A549 (cell line): ENCODE results near the gene OIP5. TPM values are rescaled to one million over a fixed set of nuclear protein-coding genes. Genes with fewer than 3 reads are reported as not detected.

ENCODE experiments used
- ATAC-seq, 2 experiments: fragments of 200-7000 bp in 1 of 2; fragments of >200 bp in 1 of 2; cut with Nextera tagmentation in 1 of 2; cut with Tn5 transposase in 1 of 2; 3 replicates each; pipeline versions ENCODE4 v1.8.0 to v1.9.1; 2018 to 2020; ENCODE audit warnings: mild to moderate bottlenecking in 1 of 2, moderate library complexity in 1 of 2
- CTCF ChIA-PET: fragments of 300-600 bp; sonication (Branson Sonifier 250); formaldehyde crosslinking; extraction: SDS; loops from one replicate; lab custom pipeline; 2021; ENCODE audit warnings: antibody characterized with exemption, inconsistent platforms; lab: Yijun Ruan, JAX
- POLR2A ChIA-PET: fragments of 350-600 bp; formaldehyde crosslinking; extraction: SDS; loops from one replicate; lab custom pipeline; 2021; ENCODE audit warnings: antibody characterized with exemption, inconsistent platforms; lab: Yijun Ruan, JAX
- DNase-seq, 2 experiments: peaks; one replicate each; pipeline versions ENCODE4 v3.0.0 to v3.0.0-alpha.2; 2011 to 2016; ENCODE audit warnings: low read depth in 1 of 2, low spot score in 1 of 2
- FAIRE-seq: peaks from 2 replicates; lab custom pipeline; 2011; peaks lifted over from hg19 to GRCh38; lab: Jason Lieb, UNC
- H3K27ac ChIP-seq, 2 experiments: fragments of >200 bp; sonication (Bioruptor Twin); formaldehyde crosslinking; 3 replicates each; pipeline ENCODE4 v1.5.1; 2016 to 2017
- H3K4me1 ChIP-seq: fragments of >200 bp; sonication (Bioruptor Twin); formaldehyde crosslinking; 3 replicates; pipeline ENCODE4 v1.6.1; 2016
- H3K4me2 ChIP-seq: fragments of >200 bp; sonication (Bioruptor Twin); formaldehyde crosslinking; 3 replicates; pipeline ENCODE4 v1.6.1; 2016
- H3K4me3 ChIP-seq: fragments of >200 bp; sonication (Bioruptor Twin); formaldehyde crosslinking; 3 replicates; pipeline ENCODE4 v1.5.1; 2016
- H3K9me3 ChIP-seq: fragments of >200 bp; sonication (Bioruptor Twin); formaldehyde crosslinking; 3 replicates; pipeline ENCODE4 v1.6.1; 2016
- CHD4 ChIP-seq: fragments of 200-600 bp; sonication (generic); IDR thresholded peaks from 2 replicates; pipeline ENCODE4 v1.6.1; 2016; ENCODE audit warnings: antibody characterized with exemption, mild to moderate bottlenecking, borderline replicate concordance
- EHMT2 ChIP-seq: fragments of 200-600 bp; sonication (generic); IDR thresholded peaks from 2 replicates; pipeline ENCODE4 v1.6.1; 2016; ENCODE audit warnings: antibody characterized with exemption, low read depth, mild to moderate bottlenecking, moderate library complexity
- EP300 ChIP-seq, 2 experiments: fragments of >200 bp; sonication (Bioruptor Twin); formaldehyde crosslinking; IDR thresholded peaks; 2 replicates in 1 of 2; 3 replicates in 1 of 2; pipeline ENCODE4 v1.6.1; 2016 to 2017
- ESRRA ChIP-seq: fragments of 150-350 bp; IDR thresholded peaks from 2 replicates; pipeline ENCODE4 v1.6.1; 2014; ENCODE audit warnings: mild to moderate bottlenecking, low read length, borderline replicate concordance
- HOXA7 ChIP-seq: fragments of 250-450 bp; sonication (Bioruptor Pico); IDR thresholded peaks from 2 replicates; pipeline ENCODE4 v1.5.0; 2020; ENCODE audit warnings: mild to moderate bottlenecking, moderate library complexity
- HOXB13 ChIP-seq: fragments of 250-450 bp; sonication (Bioruptor Pico); IDR thresholded peaks from 2 replicates; pipeline ENCODE4 v1.5.0; 2020; ENCODE audit warnings: low read depth, mild to moderate bottlenecking, moderate library complexity
- HOXB5 ChIP-seq: fragments of 250-450 bp; sonication (Bioruptor Pico); IDR thresholded peaks from 2 replicates; pipeline ENCODE4 v1.5.0; 2020; ENCODE audit warnings: mild to moderate bottlenecking, moderate library complexity
- JUN ChIP-seq, 2 experiments: fragments of >200 bp; sonication (Bioruptor Twin); formaldehyde crosslinking; IDR thresholded peaks; 2 replicates in 1 of 2; 3 replicates in 1 of 2; pipeline ENCODE4 v1.6.1; 2016 to 2017
- MAFK ChIP-seq: fragments of 450-650 bp; IDR thresholded peaks from 2 replicates; pipeline ENCODE4 v1.6.1; 2014; ENCODE audit not compliant: partially characterized antibody
- MYC ChIP-seq: IDR thresholded peaks from 2 replicates; pipeline ENCODE4 v1.6.1; 2012; ENCODE audit warnings: mild to moderate bottlenecking, inconsistent platforms, low read length, improper control_type of control experiment, borderline replicate concordance
- NPAS2 ChIP-seq: fragments of 250-450 bp; sonication (Bioruptor Pico); IDR thresholded peaks from 2 replicates; pipeline ENCODE4 v1.8.0; 2022; ENCODE audit warnings: mild to moderate bottlenecking, moderate library complexity, borderline replicate concordance
- POLR2A ChIP-seq: IDR thresholded peaks from 2 replicates; pipeline ENCODE4 v1.6.1; 2012; ENCODE audit warnings: mild to moderate bottlenecking, low read length
- RFX5 ChIP-seq: fragments of 450-650 bp; IDR thresholded peaks from 2 replicates; pipeline ENCODE4 v1.7.1; 2014; ENCODE audit warnings: antibody characterized with exemption, mild to moderate bottlenecking, moderate library complexity
- SMC3 ChIP-seq: fragments of >200 bp; sonication (Bioruptor Twin); formaldehyde crosslinking; IDR thresholded peaks from 3 replicates; pipeline ENCODE4 v1.6.1; 2018; ENCODE audit warnings: inconsistent platforms
- ZNF302 ChIP-seq: fragments of 250-450 bp; sonication (Bioruptor Pico); IDR thresholded peaks from 2 replicates; pipeline ENCODE4 v1.9.0; 2021; ENCODE audit warnings: inconsistent platforms, mild to moderate bottlenecking, moderate library complexity
- WGBS: methylation state at CpG from one replicate; pipeline ENCODE4 v1.1.6; 2017; ENCODE audit errors: missing lambda C conversion rate; 5-methylcytosine and 5-hydroxymethylcytosine counted together
- polyA plus RNA-seq, 4 experiments: library from polyadenylated mRNA; depleted of rRNA in 3 of 4; stranded (reverse); fragments of >200 nt; fragmentation: RNase III in 1 of 4; extraction: RNeasy Plus Mini Kit Qiagen cat#74134 plus additional on column Dnase treatment in 1 of 4; gene quantifications; 2 replicates in 3 of 4; 3 replicates in 1 of 4; pipeline ENCODE4 v1.2.3, GENCODE V29; 2011 to 2017
- TF ChIP-seq, protein P1 (sequence below): fragments of >200 bp; sonication (Bioruptor Twin); formaldehyde crosslinking; IDR thresholded peaks from 3 replicates; pipeline ENCODE4 v1.6.1; 2016
- TF ChIP-seq, protein P2 (sequence below): fragments of 250-450 bp; sonication (Bioruptor Pico); IDR thresholded peaks from 2 replicates; pipeline ENCODE4 v1.5.0; 2021; ENCODE audit warnings: mild to moderate bottlenecking, moderate library complexity, borderline replicate concordance
- TF ChIP-seq, protein P3 (sequence below): fragments of >200 bp; sonication (Bioruptor Twin); formaldehyde crosslinking; IDR thresholded peaks from 2 replicates; pipeline ENCODE4 v1.6.1; 2016
- TF ChIP-seq, protein P4 (sequence below): fragments of 200-600 bp; sonication (generic); IDR thresholded peaks from 2 replicates; pipeline ENCODE4 v1.6.1; 2016; ENCODE audit warnings: antibody characterized with exemption, mild to moderate bottlenecking, moderate library complexity

OIP5 gene
- polyA plus RNA-seq, 2 of the 4 experiments (the other 2 are of a cell fraction), result 21.7 to 31.4 TPM

DNA sequence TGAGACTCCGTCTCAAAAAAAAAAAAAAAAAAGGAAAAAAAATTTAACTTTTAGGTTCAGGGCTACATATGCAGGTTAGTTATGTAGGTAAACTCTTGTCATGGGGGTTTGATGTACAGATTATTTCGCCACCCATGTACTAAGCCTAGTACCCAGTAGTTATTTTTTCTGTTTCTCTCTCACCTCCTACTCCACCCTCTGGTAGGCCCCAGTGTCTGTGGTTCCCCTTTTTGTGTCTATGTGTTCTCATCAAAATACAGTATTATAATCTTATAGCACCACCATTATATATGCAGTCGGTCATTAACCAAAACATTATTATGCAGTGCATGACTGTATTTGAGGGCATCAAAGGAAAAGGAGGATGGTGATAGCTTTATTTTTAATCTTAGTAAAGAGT, 54.1 kb downstream of the OIP5 start:
- WGBS, result 89% methylated on average over 3 of the region's 3 CpGs
- FAIRE-seq (no peak), DNase-seq (no peak), ATAC-seq (no peak)
- Histone ChIP-seq H3K4me3 (no peak overlapping the region), H3K9me3 (no peaks in the 10 kb centered on the region), H3K4me1 (peaks cover 32% of the 10 kb centered on the region), H3K27ac (no peak overlapping the region), H3K4me2 (no peak overlapping the region)
- ChIA-PET CTCF (interaction anchor here (0.5 to 1.1 kb wide), 2 partner anchors 12 to 233 kb away, joined by 3 to 4 read pairs; no protein-coding TSS in a partner anchor), POLR2A (interaction anchor here (0.7 kb wide), 1 partner anchor 19 kb away, joined by 3 read pairs; no protein-coding TSS in a partner anchor)
- no peak for TF ChIP-seq NPAS2 (CRISPR knock-in tag)
- no peak for TF ChIP-seq EP300 (IDR thresholded peaks at IDR 0.05)
- TF ChIP-seq EHMT2, result no peak
- no peak for TF ChIP-seq HOXA7 (CRISPR knock-in tag)
- TF ChIP-seq, protein P1, sequence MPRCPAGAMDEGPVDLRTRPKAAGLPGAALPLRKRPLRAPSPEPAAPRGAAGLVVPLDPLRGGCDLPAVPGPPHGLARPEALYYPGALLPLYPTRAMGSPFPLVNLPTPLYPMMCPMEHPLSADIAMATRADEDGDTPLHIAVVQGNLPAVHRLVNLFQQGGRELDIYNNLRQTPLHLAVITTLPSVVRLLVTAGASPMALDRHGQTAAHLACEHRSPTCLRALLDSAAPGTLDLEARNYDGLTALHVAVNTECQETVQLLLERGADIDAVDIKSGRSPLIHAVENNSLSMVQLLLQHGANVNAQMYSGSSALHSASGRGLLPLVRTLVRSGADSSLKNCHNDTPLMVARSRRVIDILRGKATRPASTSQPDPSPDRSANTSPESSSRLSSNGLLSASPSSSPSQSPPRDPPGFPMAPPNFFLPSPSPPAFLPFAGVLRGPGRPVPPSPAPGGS, result no peak
- no peak for TF ChIP-seq JUN (IDR thresholded peaks at IDR 0.05)
- TF ChIP-seq, protein P2, sequence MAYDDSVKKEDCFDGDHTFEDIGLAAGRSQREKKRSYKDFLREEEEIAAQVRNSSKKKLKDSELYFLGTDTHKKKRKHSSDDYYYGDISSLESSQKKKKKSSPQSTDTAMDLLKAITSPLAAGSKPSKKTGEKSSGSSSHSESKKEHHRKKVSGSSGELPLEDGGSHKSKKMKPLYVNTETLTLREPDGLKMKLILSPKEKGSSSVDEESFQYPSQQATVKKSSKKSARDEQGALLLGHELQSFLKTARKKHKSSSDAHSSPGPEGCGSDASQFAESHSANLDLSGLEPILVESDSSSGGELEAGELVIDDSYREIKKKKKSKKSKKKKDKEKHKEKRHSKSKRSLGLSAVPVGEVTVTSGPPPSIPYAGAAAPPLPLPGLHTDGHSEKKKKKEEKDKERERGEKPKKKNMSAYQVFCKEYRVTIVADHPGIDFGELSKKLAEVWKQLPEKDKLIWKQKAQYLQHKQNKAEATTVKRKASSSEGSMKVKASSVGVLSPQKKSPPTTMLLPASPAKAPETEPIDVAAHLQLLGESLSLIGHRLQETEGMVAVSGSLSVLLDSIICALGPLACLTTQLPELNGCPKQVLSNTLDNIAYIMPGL (CRISPR knock-in tag), result no peak
- TF ChIP-seq MAFK, result no peak
- TF ChIP-seq CHD4, result no peak
- no peak for TF ChIP-seq ESRRA
- TF ChIP-seq RFX5, result no peak
- TF ChIP-seq HOXB5 (CRISPR knock-in tag), result no peak
- TF ChIP-seq MYC, result no peak

DNA sequence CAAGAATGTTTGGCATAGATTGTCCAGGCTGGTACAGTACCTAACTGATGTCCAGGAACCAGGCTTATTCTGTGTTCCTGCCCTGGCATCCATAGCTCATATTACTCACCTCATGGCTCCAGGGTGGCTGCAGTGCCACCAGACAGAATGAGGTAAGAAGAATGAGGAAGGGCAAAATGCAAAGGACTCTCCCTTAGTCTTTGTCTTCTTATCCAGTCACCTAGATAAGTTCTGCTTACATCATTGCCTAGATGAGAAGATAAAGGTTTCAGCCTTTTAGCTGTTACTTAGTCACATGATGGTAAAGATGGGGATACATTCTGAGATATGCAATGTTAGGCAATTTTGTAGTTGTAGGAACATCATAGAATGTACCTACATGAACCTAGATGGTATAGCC, 55.6 kb downstream of the OIP5 start:
- DNase-seq (peak in 1 of 2 experiments; percentile 42), ATAC-seq (peak; percentile 57 to 62; a peak in 4 of 6 replicates), FAIRE-seq (no peak)
- CTCF ChIA-PET, result interaction anchor here (0.6 to 0.9 kb wide), 2 partner anchors 56 to 593 kb away, joined by 3 read pairs; partner anchors contain the start of genes NUSAP1 and OIP5
- TF ChIP-seq, protein P1, result no peak
- TF ChIP-seq SMC3, result no peak
- TF ChIP-seq, protein P3, sequence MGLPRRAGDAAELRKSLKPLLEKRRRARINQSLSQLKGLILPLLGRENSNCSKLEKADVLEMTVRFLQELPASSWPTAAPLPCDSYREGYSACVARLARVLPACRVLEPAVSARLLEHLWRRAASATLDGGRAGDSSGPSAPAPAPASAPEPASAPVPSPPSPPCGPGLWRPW, result no peak
- TF ChIP-seq ZNF302, result no peak
- no peak for TF ChIP-seq EP300 (IDR thresholded peaks at IDR 0.05)
- H3K4me2 ChIP-seq, result no peak overlapping the region; the same call in 2 of the 3 replicates
- no peaks in the 10 kb centered on the region for H3K9me3 ChIP-seq
- no peak overlapping the region for H3K4me3 ChIP-seq
- H3K27ac ChIP-seq, result peak overlapping the region; percentile 38 to 57; a peak in 4 of 6 replicates
- POLR2A ChIA-PET, result no interaction called here
- H3K4me1 ChIP-seq, result peaks cover 24% of the 10 kb centered on the region

DNA sequence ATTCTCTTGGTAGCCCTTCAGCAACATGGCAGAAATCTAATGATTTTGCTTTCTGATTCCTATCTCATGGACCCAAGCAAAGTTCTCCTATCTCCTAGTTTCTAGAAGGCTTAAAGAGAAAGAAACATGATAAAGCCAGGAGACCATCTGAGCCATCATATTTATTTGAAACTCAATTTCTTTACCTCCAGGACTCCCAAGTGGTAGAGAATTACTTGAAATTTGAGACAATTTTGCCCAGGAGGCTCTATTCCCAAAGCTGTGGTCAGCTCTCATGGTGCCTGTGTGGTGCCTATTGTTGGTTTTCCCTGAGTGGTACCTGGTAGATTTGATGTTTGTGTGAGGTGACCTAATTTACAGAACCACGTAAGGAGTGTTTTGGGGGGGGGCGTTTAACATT, 62.5 kb downstream of the OIP5 start:
- Histone ChIP-seq H3K9me3 (no peaks in the 10 kb centered on the region), H3K4me2 (no peak overlapping the region), H3K27ac (no peak overlapping the region), H3K4me1 (no peaks in the 10 kb centered on the region), H3K4me3 (no peak overlapping the region)
- TF ChIP-seq HOXB13 (CRISPR knock-in tag), result no peak
- TF ChIP-seq POLR2A, result no peak
- TF ChIP-seq, protein P4, sequence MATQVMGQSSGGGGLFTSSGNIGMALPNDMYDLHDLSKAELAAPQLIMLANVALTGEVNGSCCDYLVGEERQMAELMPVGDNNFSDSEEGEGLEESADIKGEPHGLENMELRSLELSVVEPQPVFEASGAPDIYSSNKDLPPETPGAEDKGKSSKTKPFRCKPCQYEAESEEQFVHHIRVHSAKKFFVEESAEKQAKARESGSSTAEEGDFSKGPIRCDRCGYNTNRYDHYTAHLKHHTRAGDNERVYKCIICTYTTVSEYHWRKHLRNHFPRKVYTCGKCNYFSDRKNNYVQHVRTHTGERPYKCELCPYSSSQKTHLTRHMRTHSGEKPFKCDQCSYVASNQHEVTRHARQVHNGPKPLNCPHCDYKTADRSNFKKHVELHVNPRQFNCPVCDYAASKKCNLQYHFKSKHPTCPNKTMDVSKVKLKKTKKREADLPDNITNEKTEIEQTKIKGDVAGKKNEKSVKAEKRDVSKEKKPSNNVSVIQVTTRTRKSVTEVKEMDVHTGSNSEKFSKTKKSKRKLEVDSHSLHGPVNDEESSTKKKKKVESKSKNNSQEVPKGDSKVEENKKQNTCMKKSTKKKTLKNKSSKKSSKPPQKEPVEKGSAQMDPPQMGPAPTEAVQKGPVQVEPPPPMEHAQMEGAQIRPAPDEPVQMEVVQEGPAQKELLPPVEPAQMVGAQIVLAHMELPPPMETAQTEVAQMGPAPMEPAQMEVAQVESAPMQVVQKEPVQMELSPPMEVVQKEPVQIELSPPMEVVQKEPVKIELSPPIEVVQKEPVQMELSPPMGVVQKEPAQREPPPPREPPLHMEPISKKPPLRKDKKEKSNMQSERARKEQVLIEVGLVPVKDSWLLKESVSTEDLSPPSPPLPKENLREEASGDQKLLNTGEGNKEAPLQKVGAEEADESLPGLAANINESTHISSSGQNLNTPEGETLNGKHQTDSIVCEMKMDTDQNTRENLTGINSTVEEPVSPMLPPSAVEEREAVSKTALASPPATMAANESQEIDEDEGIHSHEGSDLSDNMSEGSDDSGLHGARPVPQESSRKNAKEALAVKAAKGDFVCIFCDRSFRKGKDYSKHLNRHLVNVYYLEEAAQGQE, result no peak
- TF ChIP-seq, protein P2 (CRISPR knock-in tag), result no peak
- no peak for TF ChIP-seq SMC3
- no peak for TF ChIP-seq CHD4
- POLR2A ChIA-PET, result no interaction called here
- DNase-seq (no peak), ATAC-seq (no peak), FAIRE-seq (no peak)
- 82% methylated on average over 2 of the region's 2 CpGs for WGBS
- CTCF ChIA-PET, result interaction anchor here (0.6 to 1.5 kb wide), 4 partner anchors 17 to 328 kb away, joined by 3 read pairs; no protein-coding TSS in a partner anchor
